Endodermal cell (in vitro differentiated cells): ENCODE data around the gene SIRT7. TPM values are rescaled to one million over a fixed set of nuclear protein-coding genes. Genes with fewer than 3 reads are reported as not detected.
A peak's percentile ranks its signal among the peaks of the same experiment; 100 is the strongest.

Experiments
- DNase-seq: peaks from one replicate; pipeline ENCODE4 v3.0.0-alpha.2; 2017
- H3K27ac ChIP-seq: 2 replicates; pipeline ENCODE4 v1.5.1; 2013; ENCODE audit warnings: mild to moderate bottlenecking, low read depth, low read length, moderate library complexity
- H3K27me3 ChIP-seq: 2 replicates; pipeline ENCODE4 v1.6.1; 2013; ENCODE audit warnings: mild to moderate bottlenecking, low read length, moderate library complexity; ENCODE audit not compliant: insufficient read depth, control insufficient read depth, poor library complexity, severe bottlenecking
- H3K36me3 ChIP-seq: 2 replicates; pipeline ENCODE4 v1.7.0; 2013; ENCODE audit warnings: mild to moderate bottlenecking, low read length, moderate library complexity; ENCODE audit not compliant: control insufficient read depth, insufficient read depth
- H3K4me1 ChIP-seq: one replicate; pipeline ENCODE4 v1.7.0; 2013; ENCODE audit warnings: low read length; ENCODE audit not compliant: control insufficient read depth, insufficient read depth
- H3K4me3 ChIP-seq: 2 replicates; pipeline ENCODE4 v1.5.1; 2013; ENCODE audit warnings: mild to moderate bottlenecking, low read length, moderate library complexity
- H3K9ac ChIP-seq: 2 replicates; pipeline ENCODE4 v1.6.1; 2013; ENCODE audit warnings: mild to moderate bottlenecking, low read length, moderate library complexity; ENCODE audit not compliant: poor library complexity, severe bottlenecking; ENCODE audit errors: extremely low read depth
- H3K9me3 ChIP-seq: 2 replicates; pipeline ENCODE4 v1.6.1; 2013; ENCODE audit warnings: mild to moderate bottlenecking, low read length, moderate library complexity; ENCODE audit not compliant: control insufficient read depth
- H3K27ac Mint-ChIP-seq: 2 replicates; pipeline ENCODE4 v1.8.0; 2020; ENCODE audit warnings: mixed read lengths
- H3K27me3 Mint-ChIP-seq: 2 replicates; pipeline ENCODE4 v1.8.0; 2021; ENCODE audit warnings: mild to moderate bottlenecking, mixed read lengths; ENCODE audit not compliant: insufficient read depth
- H3K36me3 Mint-ChIP-seq: 2 replicates; pipeline ENCODE4 v1.8.0; 2020; ENCODE audit warnings: low read depth, mixed read lengths
- H3K4me1 Mint-ChIP-seq: 2 replicates; pipeline ENCODE4 v1.8.0; 2020; ENCODE audit warnings: mixed read lengths
- H3K4me3 Mint-ChIP-seq: 2 replicates; pipeline ENCODE4 v1.8.0; 2020; ENCODE audit warnings: mild to moderate bottlenecking, moderate library complexity, mixed read lengths
- H3K9me3 Mint-ChIP-seq: 2 replicates; pipeline ENCODE4 v1.8.0; 2020; ENCODE audit warnings: mild to moderate bottlenecking, mixed read lengths
- WGBS, 2 experiments: methylation state at CpG; one replicate each; pipeline versions ENCODE4 v1.1.5 to v1.1.7; 2013; ENCODE audit warnings: missing lambda C conversion rate in 2 of 2, mixed read lengths in 1 of 2; ENCODE audit not compliant: insufficient coverage in 1 of 2, insufficient read length in 1 of 2; 5-methylcytosine and 5-hydroxymethylcytosine counted together
- total RNA-seq, 2 donors: library from RNA; stranded (reverse); fragmentation: NEBNext Ultra II Directional in 1 of 2; extraction: Animal tissue kit (Norgen Biotek cat#: 25700) in 1 of 2; gene quantifications; 2 replicates in 1 of 2; 3 replicates in 1 of 2; pipeline ENCODE4 v1.2.1, GENCODE V29; 2021
- TF ChIP-seq, protein P1 (sequence below): fragments of 200-600 bp; sonication (generic); conservative IDR thresholded peaks from 2 replicates; pipeline ENCODE4 v1.5.0; 2021; ENCODE audit warnings: antibody characterized with exemption, mild to moderate bottlenecking

The SIRT7 gene
- total RNA-seq, 2 donors from 2014 or later: 21.8 to 22.1 TPM

DNA sequence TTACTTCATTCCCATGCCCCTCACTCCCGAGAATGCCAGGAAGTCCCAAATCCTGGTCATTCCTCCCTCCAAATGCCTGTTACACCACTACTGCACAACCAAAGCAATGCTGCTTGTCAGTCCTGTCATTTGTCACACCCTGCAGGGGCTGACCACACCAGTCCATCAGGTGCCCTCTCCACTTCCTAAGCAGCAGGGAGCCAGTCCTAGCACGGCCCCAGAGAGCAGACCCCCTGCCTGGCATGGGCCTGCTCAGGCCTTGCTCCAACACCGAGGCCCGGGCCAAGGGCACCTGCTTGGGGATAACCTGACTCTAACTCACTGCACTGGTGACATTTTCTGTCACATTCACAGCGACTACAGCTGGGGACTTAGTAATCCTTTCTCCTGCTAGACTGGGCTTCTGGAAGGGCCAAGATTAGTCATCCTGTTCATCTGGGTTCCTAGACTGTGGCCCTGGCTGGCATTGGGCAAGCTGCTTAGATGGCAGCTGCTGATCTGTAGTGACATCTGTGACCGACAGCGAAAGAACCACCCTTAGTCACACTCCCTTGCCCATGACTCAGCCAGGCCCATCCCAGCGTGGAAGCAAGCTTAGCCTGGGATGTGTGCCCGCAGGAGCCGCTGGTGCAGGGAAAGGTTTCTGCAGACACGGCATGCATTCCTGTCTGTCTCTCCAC, 32.0 kb downstream of the SIRT7 start:
- DNase-seq: peak; percentile 49
- peaks cover 78% of the 10 kb centered on the region for H3K36me3 Mint-ChIP-seq

DNA sequence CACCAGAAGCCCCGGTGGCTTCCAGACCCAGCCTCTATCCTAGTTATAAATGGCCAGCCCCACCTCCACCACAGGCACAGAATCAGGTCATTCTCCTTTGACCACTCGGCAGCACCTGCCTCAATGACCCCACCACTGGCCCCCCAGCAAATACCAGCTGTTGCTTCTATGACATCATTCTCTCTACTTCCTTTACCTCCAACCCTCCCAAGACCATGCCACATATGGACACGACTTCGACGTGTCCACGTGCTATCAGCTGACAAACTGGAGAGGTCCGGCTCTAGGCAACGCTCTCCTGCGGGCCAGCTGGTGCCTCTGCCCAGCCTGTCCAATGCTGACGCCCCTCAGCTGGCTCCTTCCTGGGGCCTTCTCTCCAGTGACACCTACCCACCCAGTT, 32.5 kb downstream of the SIRT7 start:
- Histone ChIP-seq H3K9ac (no peak overlapping the region), H3K27me3 (no peaks in the 10 kb centered on the region), H3K4me1 (peaks cover 7% of the 10 kb centered on the region), H3K4me3 (no peak overlapping the region), H3K36me3 (peaks cover 94% of the 10 kb centered on the region), H3K9me3 (no peaks in the 10 kb centered on the region), H3K27ac (no peak overlapping the region)
- peaks cover 4% of the 10 kb centered on the region for H3K4me1 Mint-ChIP-seq
- H3K27ac Mint-ChIP-seq: no peak overlapping the region
- no peaks in the 10 kb centered on the region for H3K9me3 Mint-ChIP-seq
- no peak overlapping the region for H3K4me3 Mint-ChIP-seq
- WGBS, 2 experiments: 97 to 99% methylated on average over 9 to 10 of the region's 10 CpGs
- DNase-seq: peak; percentile 43
- no peaks in the 10 kb centered on the region for H3K27me3 Mint-ChIP-seq
- TF ChIP-seq, protein P1, sequence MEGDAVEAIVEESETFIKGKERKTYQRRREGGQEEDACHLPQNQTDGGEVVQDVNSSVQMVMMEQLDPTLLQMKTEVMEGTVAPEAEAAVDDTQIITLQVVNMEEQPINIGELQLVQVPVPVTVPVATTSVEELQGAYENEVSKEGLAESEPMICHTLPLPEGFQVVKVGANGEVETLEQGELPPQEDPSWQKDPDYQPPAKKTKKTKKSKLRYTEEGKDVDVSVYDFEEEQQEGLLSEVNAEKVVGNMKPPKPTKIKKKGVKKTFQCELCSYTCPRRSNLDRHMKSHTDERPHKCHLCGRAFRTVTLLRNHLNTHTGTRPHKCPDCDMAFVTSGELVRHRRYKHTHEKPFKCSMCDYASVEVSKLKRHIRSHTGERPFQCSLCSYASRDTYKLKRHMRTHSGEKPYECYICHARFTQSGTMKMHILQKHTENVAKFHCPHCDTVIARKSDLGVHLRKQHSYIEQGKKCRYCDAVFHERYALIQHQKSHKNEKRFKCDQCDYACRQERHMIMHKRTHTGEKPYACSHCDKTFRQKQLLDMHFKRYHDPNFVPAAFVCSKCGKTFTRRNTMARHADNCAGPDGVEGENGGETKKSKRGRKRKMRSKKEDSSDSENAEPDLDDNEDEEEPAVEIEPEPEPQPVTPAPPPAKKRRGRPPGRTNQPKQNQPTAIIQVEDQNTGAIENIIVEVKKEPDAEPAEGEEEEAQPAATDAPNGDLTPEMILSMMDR: no peak
- H3K36me3 Mint-ChIP-seq: peaks cover 81% of the 10 kb centered on the region

More for the DNA sequence above, 32.0 kb downstream of the SIRT7 start:
- peaks cover 92% of the 10 kb centered on the region for H3K36me3 ChIP-seq
- no peak overlapping the region for H3K27ac ChIP-seq
- H3K4me1 ChIP-seq: peaks cover 7% of the 10 kb centered on the region
- 98 to 100% methylated on average over 11 of the region's 11 CpGs for WGBS, 2 experiments
- TF ChIP-seq, protein P1: no peak
- Mint-ChIP-seq H3K27ac (no peak overlapping the region), H3K4me1 (peaks cover 5% of the 10 kb centered on the region), H3K4me3 (no peak overlapping the region), H3K27me3 (no peaks in the 10 kb centered on the region), H3K9me3 (no peaks in the 10 kb centered on the region)
- no peak overlapping the region for H3K4me3 ChIP-seq
- H3K9ac ChIP-seq: no peak overlapping the region
- no peaks in the 10 kb centered on the region for H3K9me3 ChIP-seq
- H3K27me3 ChIP-seq: no peaks in the 10 kb centered on the region

DNA sequence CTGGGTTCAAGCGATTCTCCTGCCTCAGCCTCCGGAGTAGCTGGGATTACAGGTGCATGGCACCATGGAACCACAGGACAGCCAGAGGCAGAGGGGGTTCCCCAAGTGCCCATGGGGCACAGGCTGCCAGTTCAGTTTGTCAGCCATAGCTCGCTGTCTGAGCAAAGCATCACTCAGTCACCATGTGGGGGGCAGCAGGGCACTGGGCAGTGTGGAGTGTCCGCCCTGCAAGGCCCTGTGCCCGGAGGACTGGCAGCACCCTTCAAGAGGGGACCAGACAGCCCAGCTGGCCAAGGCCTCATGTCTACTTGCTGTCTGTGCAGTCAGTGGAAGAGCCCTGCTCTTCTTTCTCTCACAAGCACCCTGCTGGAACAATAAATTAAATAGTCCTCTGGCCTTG, 33.0 kb downstream of the SIRT7 start:
- H3K9ac ChIP-seq: no peak overlapping the region
- 94 to 100% methylated on average over 3 to 5 of the region's 5 CpGs for WGBS, 2 experiments
- Mint-ChIP-seq H3K4me3 (no peak overlapping the region), H3K27me3 (no peaks in the 10 kb centered on the region), H3K36me3 (peaks cover 79% of the 10 kb centered on the region), H3K27ac (no peak overlapping the region), H3K4me1 (no peaks in the 10 kb centered on the region), H3K9me3 (no peaks in the 10 kb centered on the region)
- H3K4me1 ChIP-seq: peaks cover 4% of the 10 kb centered on the region
- H3K9me3 ChIP-seq: no peaks in the 10 kb centered on the region
- no peak overlapping the region for H3K4me3 ChIP-seq
- TF ChIP-seq, protein P1: no peak
- H3K27me3 ChIP-seq: no peaks in the 10 kb centered on the region
- DNase-seq: peak; percentile 44
- no peak overlapping the region for H3K27ac ChIP-seq
- peaks cover 94% of the 10 kb centered on the region for H3K36me3 ChIP-seq
